Right lobe of liver (tissue), 4 donors: ENCODE data around the gene CDK17.

Experiments used
- CTCF ChIP-seq, 4 donors: fragments of 200-600 bp in 3 of 4; fragments of 450-650 bp in 1 of 4; IDR thresholded peaks; one replicate each; pipeline versions ENCODE4 v1.5.1 to v1.8.0; 2016 to 2022; ENCODE audit warnings: antibody characterized with exemption in 4 of 4, mild to moderate bottlenecking in 2 of 4
- POLR2A ChIP-seq: fragments of 450-650 bp; IDR thresholded peaks from one replicate; pipeline ENCODE4 v1.6.1; 2017; ENCODE audit warnings: antibody characterized with exemption, mild to moderate bottlenecking
- donor health status: DM: no; HTN: no; CAD: no.
- donor health status: DM: no; HTN: no; CAD: no.
- donor health status: DM: no; HTN: yes; CAD: no.

- TF ChIP-seq CTCF (IDR thresholded peaks at IDR 0.05), result no peak
- TF ChIP-seq POLR2A, result no peak
Measured at GRCh38 chr12:96425951-96426350, 25.7 kb upstream of the CDK17 start.
